ENCODE data around the gene LCN12. TPM values are rescaled to one million over a fixed set of nuclear protein-coding genes. Genes with fewer than 3 reads are reported as not detected.

Gene LCN12
- polyA plus RNA-seq, 6 donors from 2014 or later = not detected

DNA sequence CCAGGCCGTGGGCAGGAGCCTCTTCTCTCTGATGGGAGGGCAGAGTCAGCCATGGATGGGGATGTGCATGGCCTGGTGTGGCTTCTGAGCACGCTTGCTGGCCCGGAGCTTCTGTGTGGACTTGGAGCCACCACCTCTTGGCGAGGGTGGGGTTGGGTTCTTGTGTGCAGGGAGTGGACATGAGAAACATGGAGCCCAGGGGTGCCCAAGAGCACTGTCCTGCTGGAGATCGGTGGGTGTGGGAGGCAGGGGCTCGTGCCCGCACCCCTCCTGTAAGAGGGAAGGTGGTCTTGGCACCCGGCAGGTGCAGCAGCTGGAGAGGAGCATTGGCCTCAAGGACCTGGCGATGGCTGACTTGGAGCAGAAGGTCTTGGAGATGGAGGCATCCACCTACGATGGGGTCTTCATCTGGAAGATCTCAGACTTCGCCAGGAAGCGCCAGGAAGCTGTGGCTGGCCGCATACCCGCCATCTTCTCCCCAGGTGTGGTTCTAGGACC is 31.3 kb upstream of the LCN12 start:
- no peak overlapping the region for H3K27ac Mint-ChIP-seq
- H3K4me1 Mint-ChIP-seq = peaks cover 4 to 19% (median 10%) of the 10 kb centered on the region in 3 donors
- no peaks in the 10 kb centered on the region for H3K9me3 Mint-ChIP-seq
- DNase-seq = no peak
- no peak for ATAC-seq (ENCODE audit: low read depth in 2 of 2)
- no peak overlapping the region for H3K4me3 Mint-ChIP-seq
- no peaks in the 10 kb centered on the region for H3K27me3 Mint-ChIP-seq
- peaks cover 0 to 22% of the 10 kb centered on the region in 2 donors for H3K36me3 Mint-ChIP-seq

GRCh38 chr9:136921307-136921706 is 30.8 kb upstream of the LCN12 start:
- Mint-ChIP-seq H3K27ac (no peak overlapping the region), H3K4me1 (peaks cover 3 to 16% (median 10%) of the 10 kb centered on the region in 3 donors), H3K9me3 (no peaks in the 10 kb centered on the region), H3K27me3 (no peaks in the 10 kb centered on the region), H3K36me3 (peaks cover 0 to 22% of the 10 kb centered on the region in 2 donors), H3K4me3 (no peak overlapping the region)
- DNase-seq (no peak), ATAC-seq (ENCODE audit: low read depth in 2 of 2) (no peak)

- Mint-ChIP-seq H3K27ac (peak overlapping the region in 1 of 6 donors; percentile 76), H3K4me3 (no peak overlapping the region), H3K4me1 (peaks cover 3 to 16% (median 10%) of the 10 kb centered on the region in 3 donors), H3K36me3 (peaks cover 0 to 22% of the 10 kb centered on the region in 2 donors), H3K9me3 (no peaks in the 10 kb centered on the region), H3K27me3 (no peaks in the 10 kb centered on the region)
- DNase-seq (no peak), ATAC-seq (ENCODE audit: low read depth in 2 of 2) (no peak)
These were observed 30.4 kb upstream of the LCN12 start for GRCh38 chr9:136921718-136922117.

DNA sequence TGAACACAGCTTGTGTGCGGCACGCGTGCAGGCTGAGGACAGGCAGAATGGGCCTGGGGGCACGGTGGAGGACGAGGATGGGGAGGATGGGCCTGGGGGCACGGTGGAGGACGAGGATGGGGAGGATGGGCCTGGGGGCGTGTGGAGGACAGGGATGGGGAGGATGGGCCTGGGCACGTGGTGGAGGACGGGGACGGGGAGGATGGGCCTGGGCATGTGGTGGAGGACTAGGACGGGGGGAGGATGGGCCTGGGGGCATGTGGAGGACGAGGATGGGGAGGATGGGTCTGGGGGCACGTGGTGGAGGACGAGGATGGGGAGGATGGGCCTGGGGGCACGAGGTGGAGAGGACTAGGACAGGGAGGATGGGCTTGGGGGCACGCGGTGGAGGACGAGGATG is 29.5 kb upstream of the LCN12 start:
- no peak for ATAC-seq (ENCODE audit: low read depth in 2 of 2)
- no peak for DNase-seq
- peak overlapping the region in 1 of 8 donors; percentile 29 for H3K4me3 Mint-ChIP-seq
- no peaks in the 10 kb centered on the region for H3K27me3 Mint-ChIP-seq
- H3K27ac Mint-ChIP-seq = peak overlapping the region in 2 of 6 donors; percentile 49 to 89
- peaks cover 3 to 10% (median 8%) of the 10 kb centered on the region in 3 donors for H3K4me1 Mint-ChIP-seq
- no peaks in the 10 kb centered on the region for H3K9me3 Mint-ChIP-seq
- peaks cover 0 to 17% of the 10 kb centered on the region in 2 donors for H3K36me3 Mint-ChIP-seq

- DNase-seq (no peak), ATAC-seq (ENCODE audit: low read depth in 2 of 2) (no peak)
- Mint-ChIP-seq H3K4me3 (no peak overlapping the region), H3K27me3 (no peaks in the 10 kb centered on the region), H3K9me3 (no peaks in the 10 kb centered on the region), H3K27ac (no peak overlapping the region), H3K4me1 (peaks cover 0 to 12% (median 9%) of the 10 kb centered on the region in 3 donors), H3K36me3 (peaks cover 0 to 13% of the 10 kb centered on the region in 2 donors)
These were observed 28.2 kb upstream of the LCN12 start for GRCh38 chr9:136923881-136924280.

GRCh38 chr9:136925414-136926153 is 26.5 kb upstream of the LCN12 start:
- no peaks in the 10 kb centered on the region for H3K27me3 Mint-ChIP-seq
- ATAC-seq (ENCODE audit: low read depth in 2 of 2) (no peak), DNase-seq (no peak)
- H3K27ac Mint-ChIP-seq = peak overlapping the region in 1 of 6 donors; percentile 68
- peaks cover 1 to 14% (median 9%) of the 10 kb centered on the region in 3 donors for H3K4me1 Mint-ChIP-seq
- H3K36me3 Mint-ChIP-seq = peaks cover 0 to 5% of the 10 kb centered on the region in 2 donors
- no peak overlapping the region for H3K4me3 Mint-ChIP-seq
- H3K9me3 Mint-ChIP-seq = no peaks in the 10 kb centered on the region

- H3K27me3 Mint-ChIP-seq = no peaks in the 10 kb centered on the region
- H3K27ac Mint-ChIP-seq = no peak overlapping the region
- DNase-seq (no peak), ATAC-seq (ENCODE audit: low read depth in 2 of 2) (no peak)
- H3K4me3 Mint-ChIP-seq = no peak overlapping the region
- no peaks in the 10 kb centered on the region for H3K9me3 Mint-ChIP-seq
- H3K36me3 Mint-ChIP-seq = peaks cover 0 to 5% of the 10 kb centered on the region in 2 donors
- H3K4me1 Mint-ChIP-seq = peaks cover 4 to 14% (median 9%) of the 10 kb centered on the region in 3 donors
These were observed 25.8 kb upstream of the LCN12 start for GRCh38 chr9:136926154-136926704.

- Mint-ChIP-seq H3K4me1 (peaks cover 4 to 14% (median 9%) of the 10 kb centered on the region in 3 donors), H3K36me3 (peaks cover 0 to 5% of the 10 kb centered on the region in 2 donors), H3K9me3 (no peaks in the 10 kb centered on the region), H3K27ac (peak overlapping the region in 1 of 6 donors; percentile 74), H3K4me3 (no peak overlapping the region), H3K27me3 (no peaks in the 10 kb centered on the region)
- ATAC-seq (ENCODE audit: low read depth in 2 of 2) (no peak), DNase-seq (no peak)
These were observed 25.3 kb upstream of the LCN12 start for GRCh38 chr9:136926749-136927148.

DNA sequence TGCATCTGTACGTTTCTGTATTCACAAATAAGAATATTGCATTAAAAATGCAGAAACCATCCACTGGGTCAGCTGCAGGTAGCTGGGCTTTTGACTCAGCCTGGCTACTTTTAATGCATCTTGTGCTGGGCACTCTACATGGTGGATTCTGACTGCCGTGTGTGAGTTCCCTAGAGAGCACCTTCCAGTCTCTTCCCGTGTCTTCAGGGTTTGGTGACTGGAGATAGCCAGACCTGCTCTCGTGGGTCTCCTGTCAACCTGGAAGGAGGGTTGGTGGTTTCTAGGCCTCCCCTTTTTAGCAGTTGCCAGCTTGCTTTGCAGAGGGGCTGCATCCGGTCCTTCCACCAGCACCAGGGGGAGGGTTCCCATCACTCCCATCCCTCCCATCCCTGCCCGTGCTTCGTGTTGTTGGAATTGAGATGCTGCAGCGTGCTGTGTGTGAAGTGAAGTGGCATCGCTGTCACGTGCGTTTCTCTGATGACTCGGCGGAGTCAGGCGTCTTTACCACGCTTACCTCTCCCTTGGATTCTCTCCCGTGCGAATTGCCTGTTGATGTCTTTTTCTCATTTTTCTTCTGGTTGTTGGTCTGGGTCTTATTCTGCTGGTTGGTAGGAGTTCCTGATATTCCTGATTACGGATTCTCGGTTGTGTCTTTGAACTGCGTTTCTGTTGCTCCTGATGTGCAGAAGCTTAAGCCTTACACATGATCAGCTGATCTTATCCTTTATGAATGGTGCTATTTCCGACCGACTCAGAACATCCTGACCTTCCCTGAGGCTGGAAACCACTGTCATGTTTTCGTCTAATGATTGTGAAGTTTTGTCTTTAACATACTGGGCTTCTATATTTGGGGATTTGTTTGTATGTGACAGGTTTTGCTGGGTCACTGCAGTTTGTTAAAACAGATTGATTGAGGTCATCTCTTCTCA is 24.5 kb upstream of the LCN12 start:
- ATAC-seq (ENCODE audit: low read depth in 2 of 2) = no peak
- H3K36me3 Mint-ChIP-seq = peaks cover 0 to 5% of the 10 kb centered on the region in 2 donors

GRCh38 chr9:136928591-136928990 is 23.5 kb upstream of the LCN12 start:
- Mint-ChIP-seq H3K4me1 (peaks cover 8 to 10% (median 10%) of the 10 kb centered on the region in 3 donors), H3K4me3 (no peak overlapping the region), H3K9me3 (no peaks in the 10 kb centered on the region), H3K27me3 (no peaks in the 10 kb centered on the region), H3K27ac (peak overlapping the region in 1 of 6 donors; percentile 63), H3K36me3 (peaks cover 0 to 5% of the 10 kb centered on the region in 2 donors)
- ATAC-seq (ENCODE audit: low read depth in 2 of 2) (peak; percentile 28 to 30), DNase-seq (no peak)

More for the DNA sequence above, 24.5 kb upstream of the LCN12 start:
- no peak overlapping the region for H3K4me3 Mint-ChIP-seq
- H3K4me1 Mint-ChIP-seq = peaks cover 4 to 10% (median 9%) of the 10 kb centered on the region in 3 donors
- peak overlapping the region in 3 of 6 donors; percentile 11 to 88 (median 24) for H3K27ac Mint-ChIP-seq
- no peaks in the 10 kb centered on the region for H3K27me3 Mint-ChIP-seq
- DNase-seq = no peak
- no peaks in the 10 kb centered on the region for H3K9me3 Mint-ChIP-seq

- H3K4me1 Mint-ChIP-seq = peaks cover 8 to 10% (median 10%) of the 10 kb centered on the region in 3 donors
- H3K36me3 Mint-ChIP-seq = peaks cover 0 to 5% of the 10 kb centered on the region in 2 donors
- DNase-seq (no peak), ATAC-seq (ENCODE audit: low read depth in 2 of 2) (no peak)
- H3K27me3 Mint-ChIP-seq = no peaks in the 10 kb centered on the region
- H3K4me3 Mint-ChIP-seq = no peak overlapping the region
- H3K9me3 Mint-ChIP-seq = no peaks in the 10 kb centered on the region
- H3K27ac Mint-ChIP-seq = peak overlapping the region in 1 of 6 donors; percentile 34
These were observed 22.1 kb upstream of the LCN12 start for GRCh38 chr9:136930014-136930413.

GRCh38 chr9:136931611-136932130 is 20.4 kb upstream of the LCN12 start:
- peaks cover 10 to 14% (median 12%) of the 10 kb centered on the region in 3 donors for H3K4me1 Mint-ChIP-seq
- peak overlapping the region in 1 of 6 donors; percentile 60 for H3K27ac Mint-ChIP-seq
- DNase-seq = no peak
- peak overlapping the region in 1 of 8 donors; percentile 1 for H3K4me3 Mint-ChIP-seq
- no peaks in the 10 kb centered on the region for H3K9me3 Mint-ChIP-seq
- peaks cover 0 to 4% of the 10 kb centered on the region in 2 donors for H3K36me3 Mint-ChIP-seq
- no peak for ATAC-seq (ENCODE audit: low read depth in 2 of 2)
- H3K27me3 Mint-ChIP-seq = no peaks in the 10 kb centered on the region

GRCh38 chr9:136934277-136934676 is 17.8 kb upstream of the LCN12 start:
- DNase-seq (no peak), ATAC-seq (ENCODE audit: low read depth in 2 of 2) (no peak)
- Mint-ChIP-seq H3K27ac (no peak overlapping the region), H3K4me1 (peaks cover 6 to 14% (median 13%) of the 10 kb centered on the region in 3 donors), H3K9me3 (no peaks in the 10 kb centered on the region), H3K4me3 (no peak overlapping the region), H3K36me3 (peaks cover 3 to 4% of the 10 kb centered on the region in 2 donors), H3K27me3 (no peaks in the 10 kb centered on the region)

Measured in naive B cell (primary cell).